Kidney (tissue), 14 donors: ENCODE data around the gene COL6A3. TPM values are rescaled to one million over a fixed set of nuclear protein-coding genes. Genes with fewer than 3 reads are reported as not detected.

Experiments used
- DNase-seq, 5 donors: peaks; one replicate each; pipeline ENCODE4 v3.0.0-alpha.2; 2013 to 2020
- FAIRE-seq: peaks from 2 replicates; lab custom pipeline; 2012; peaks lifted over from hg19 to GRCh38; lab: Jason Lieb, UNC
- H3K27ac ChIP-seq, 2 donors: one replicate each; pipeline ENCODE4 v1.7.0; 2013; ENCODE audit warnings: low read depth in 2 of 2, low read length in 2 of 2, inconsistent platforms in 1 of 2
- H3K27me3 ChIP-seq: one replicate; pipeline ENCODE4 v1.7.1; 2013; ENCODE audit warnings: low read length, inconsistent platforms; ENCODE audit not compliant: control insufficient read depth, insufficient read depth
- H3K36me3 ChIP-seq, 3 donors: one replicate each; pipeline versions ENCODE4 v1.7.0 to v1.7.1; 2013; ENCODE audit warnings: low read length in 3 of 3, control low read depth in 1 of 3, inconsistent platforms in 1 of 3; ENCODE audit not compliant: insufficient read depth in 3 of 3, control insufficient read depth in 2 of 3
- H3K4me1 ChIP-seq, 3 donors: one replicate each; pipeline versions ENCODE4 v1.7.0 to v1.7.1; 2013; ENCODE audit warnings: low read length in 3 of 3, inconsistent platforms in 1 of 3, low read depth in 1 of 3; ENCODE audit not compliant: control insufficient read depth in 2 of 3, insufficient read depth in 2 of 3
- H3K4me3 ChIP-seq, 3 donors: one replicate each; pipeline versions ENCODE4 v1.7.0 to v1.8.1; 2013; ENCODE audit warnings: low read length in 3 of 3, control low read depth in 1 of 3, inconsistent platforms in 1 of 3
- H3K9ac ChIP-seq, 3 donors: one replicate each; pipeline versions ENCODE4 v1.7.0 to v1.7.1; 2013; ENCODE audit warnings: low read length in 3 of 3, control low read depth in 1 of 3, inconsistent platforms in 1 of 3
- H3K9me3 ChIP-seq, 3 donors: one replicate each; pipeline versions ENCODE4 v1.7.0 to v1.7.1; 2013; ENCODE audit warnings: low read length in 3 of 3, control low read depth in 1 of 3, inconsistent platforms in 1 of 3; ENCODE audit not compliant: control insufficient read depth in 2 of 3, insufficient read depth in 1 of 3
- CTCF ChIP-seq: IDR thresholded peaks from 3 replicates; pipeline ENCODE4 v1.5.1; 2012; ENCODE audit warnings: mild to moderate bottlenecking, moderate library complexity, borderline replicate concordance; ENCODE audit not compliant: insufficient read depth; ENCODE audit errors: extremely low read depth
- intact Hi-C: fragments of 100-400 bp; cut with DNase I; formaldehyde crosslinking; loops from one replicate; pipeline ENCODE4 v1.11.1; 2022
- polyA plus RNA-seq: library from polyadenylated mRNA; stranded (reverse); fragments of 350-450 nt; fragmentation: Illumina TruSeq; extraction: RNeasy Lipid Tissue Mini Kit (QIAGEN cat#74804); gene quantifications from one replicate; pipeline ENCODE4 v1.2.3, GENCODE V29; 2014; ENCODE audit warnings: low read depth, low replicate concordance; ENCODE audit not compliant: insufficient read depth
- total RNA-seq: library from RNA; stranded (reverse); fragmentation: NEBNext Ultra II Directional; extraction: Animal tissue kit (Norgen Biotek cat#: 25700); gene quantifications from one replicate; pipeline ENCODE4 v1.2.1, GENCODE V29; 2021
- donor health status: control.
- donor health status: control.
- donor health status: control.
- donor health status: control.
- donor health status: control.
- donor health status: DM: yes; HTN: yes; CAD: no.
- donor health status: Normal renal cell carcinoma (clear cell type).

Gene COL6A3
- total and polyA plus RNA-seq, 2 donors from 2014 or later, result 3.8 to 59.5 TPM

GRCh38 chr2:237435844-237436587 lies 22.1 kb upstream of the COL6A3 start:
- H3K9ac ChIP-seq, result no peak overlapping the region
- H3K36me3 ChIP-seq, result no peaks in the 10 kb centered on the region
- no peaks in the 10 kb centered on the region for H3K4me1 ChIP-seq
- no peak overlapping the region for H3K27ac ChIP-seq
- DNase-seq (peak in 2 of 5 donors; percentile 45 to 87), FAIRE-seq (no peak)
- no peaks in the 10 kb centered on the region for H3K9me3 ChIP-seq
- TF ChIP-seq CTCF, result no peak
- no peaks in the 10 kb centered on the region for H3K27me3 ChIP-seq
- H3K4me3 ChIP-seq, result no peak overlapping the region
- intact Hi-C loops, result no loop called here

- Histone ChIP-seq H3K4me1 (no peaks in the 10 kb centered on the region), H3K4me3 (no peak overlapping the region), H3K27me3 (no peaks in the 10 kb centered on the region), H3K36me3 (no peaks in the 10 kb centered on the region), H3K9ac (no peak overlapping the region), H3K9me3 (no peaks in the 10 kb centered on the region), H3K27ac (no peak overlapping the region)
- intact Hi-C loops, result no loop called here
- DNase-seq (peak in 4 of 5 donors; percentile 86 to 94 (median 91)), FAIRE-seq (no peak)
- no peak for TF ChIP-seq CTCF
Observed at GRCh38 chr2:237434866-237435311, 20.9 kb upstream of the COL6A3 start.

- Histone ChIP-seq H3K27me3 (no peaks in the 10 kb centered on the region), H3K36me3 (no peaks in the 10 kb centered on the region), H3K9me3 (no peaks in the 10 kb centered on the region), H3K4me3 (no peak overlapping the region), H3K4me1 (no peaks in the 10 kb centered on the region), H3K27ac (no peak overlapping the region), H3K9ac (no peak overlapping the region)
- no peak for TF ChIP-seq CTCF
- FAIRE-seq (no peak), DNase-seq (no peak)
- intact Hi-C loops, result no loop called here
Observed at GRCh38 chr2:237433920-237434676, 20.1 kb upstream of the COL6A3 start.
